B cell (primary cell): ENCODE results near the gene GGNBP2. TPM values are rescaled to one million over a fixed set of nuclear protein-coding genes. Genes with fewer than 3 reads are reported as not detected.

ENCODE experiments used
- ATAC-seq: fragments of 200-7000 bp; cut with Tn5 transposase; one replicate; pipeline ENCODE4 v1.10.0; 2021; ENCODE audit warnings: low read depth, mild to moderate bottlenecking, moderate number of reproducible peaks, moderate library complexity
- CTCF ChIA-PET: fragments of 350-600 bp; sonication (Branson Sonifier 250); formaldehyde crosslinking; loops from one replicate; lab custom pipeline; 2021; ENCODE audit warnings: antibody characterized with exemption, inconsistent platforms; lab: Charles Lee
- POLR2A ChIA-PET: fragments of 350-600 bp; sonication (Branson Sonifier 250); formaldehyde crosslinking; loops from one replicate; lab custom pipeline; 2021; ENCODE audit warnings: antibody characterized with exemption; lab: Charles Lee
- DNase-seq: peaks from one replicate; pipeline ENCODE4 v3.0.0; 2013
- H2AFZ ChIP-seq: 2 replicates; pipeline ENCODE4 v1.6.1; 2012; ENCODE audit warnings: mild to moderate bottlenecking, low read depth, low read length; ENCODE audit not compliant: insufficient read depth, poor library complexity, severe bottlenecking
- H3K27ac ChIP-seq, 2 donors: 1 replicate in 1 of 2; 2 replicates in 1 of 2; pipeline ENCODE4 v1.5.1; 2012 to 2013; ENCODE audit warnings: low read length in 2 of 2, mild to moderate bottlenecking in 2 of 2, moderate library complexity in 1 of 2
- H3K27me3 ChIP-seq, 4 experiments: fragments of 200-600 bp in 1 of 4; sonication (generic) in 1 of 4; replicated peaks in 1 of 4; 1 replicate in 2 of 4; 2 replicates in 2 of 4; pipeline versions ENCODE4 v1.6.1 to v1.7.0; 2013 to 2016; ENCODE audit warnings: low read length in 3 of 4, mild to moderate bottlenecking in 2 of 4, mixed read lengths in 1 of 4, moderate library complexity in 1 of 4; ENCODE audit not compliant: insufficient read depth in 4 of 4, control insufficient read depth in 3 of 4; ENCODE audit errors: control extremely low read depth in 1 of 4
- H3K36me3 ChIP-seq, 2 experiments: replicated peaks in 1 of 2; 1 replicate in 1 of 2; 2 replicates in 1 of 2; pipeline versions ENCODE4 v1.6.1 to v1.7.1; 2013; ENCODE audit warnings: low read length in 1 of 2; ENCODE audit not compliant: insufficient read depth in 2 of 2, control insufficient read depth in 1 of 2; ENCODE audit errors: control extremely low read depth in 1 of 2, extremely low read depth in 1 of 2
- H3K4me1 ChIP-seq, 2 donors: fragments of 200-600 bp in 1 of 2; sonication (generic) in 1 of 2; 1 replicate in 1 of 2; 2 replicates in 1 of 2; pipeline versions ENCODE4 v1.5.1 to v1.6.1; 2013 to 2017; ENCODE audit warnings: low read length in 2 of 2; ENCODE audit not compliant: control insufficient read depth in 2 of 2, insufficient read depth in 2 of 2
- H3K4me2 ChIP-seq: replicated peaks from 2 replicates; pipeline ENCODE3; 2012; ENCODE audit warnings: mild to moderate bottlenecking, low read depth, low read length; ENCODE audit not compliant: poor library complexity, severe bottlenecking
- H3K4me3 ChIP-seq, 5 experiments: fragments of 200-600 bp in 1 of 5; sonication (generic) in 1 of 5; 1 replicate in 3 of 5; 2 replicates in 2 of 5; pipeline versions ENCODE4 v1.5.1 to v1.7.0; 2011 to 2016; ENCODE audit warnings: low read length in 4 of 5, mild to moderate bottlenecking in 4 of 5, low read depth in 2 of 5, control low read depth in 1 of 5, moderate library complexity in 1 of 5; ENCODE audit not compliant: insufficient read depth in 1 of 5; ENCODE audit errors: control extremely low read depth in 1 of 5, extremely low read depth in 1 of 5
- H3K79me2 ChIP-seq: fragments of 200-600 bp; sonication (generic); one replicate; pipeline ENCODE4 v1.6.0; 2016; ENCODE audit warnings: low read length; ENCODE audit not compliant: control insufficient read depth, insufficient read depth
- H3K9ac ChIP-seq: fragments of 200-600 bp; sonication (generic); 2 replicates; pipeline ENCODE4 v1.6.1; 2017; ENCODE audit warnings: mild to moderate bottlenecking, low read length, moderate library complexity
- H3K9me3 ChIP-seq, 3 donors: one replicate each; pipeline versions ENCODE4 v1.6.1 to v1.7.1; 2013; ENCODE audit warnings: low read length in 2 of 3; ENCODE audit not compliant: control insufficient read depth in 2 of 3, insufficient read depth in 1 of 3; ENCODE audit errors: control extremely low read depth in 1 of 3
- H4K20me1 ChIP-seq: 2 replicates; pipeline ENCODE4 v1.6.0; 2012; ENCODE audit warnings: mild to moderate bottlenecking, low read length; ENCODE audit not compliant: insufficient read depth, control insufficient read depth, poor library complexity, severe bottlenecking
- H3K27ac Mint-ChIP-seq: one replicate; pipeline ENCODE4 v1.8.0; 2021; ENCODE audit warnings: mixed read lengths
- H3K27me3 Mint-ChIP-seq: one replicate; pipeline ENCODE4 v1.8.0; 2021; ENCODE audit warnings: mixed read lengths
- H3K4me1 Mint-ChIP-seq: one replicate; pipeline ENCODE4 v1.8.0; 2021; ENCODE audit warnings: mixed read lengths
- H3K4me3 Mint-ChIP-seq: one replicate; pipeline ENCODE4 v1.8.0; 2021; ENCODE audit warnings: mixed read lengths
- H3K9me3 Mint-ChIP-seq: one replicate; pipeline ENCODE4 v1.8.0; 2022; ENCODE audit warnings: mixed read lengths; ENCODE audit not compliant: insufficient read depth
- CTCF ChIP-seq: fragments of 200-600 bp; IDR thresholded peaks from one replicate; pipeline ENCODE4 v1.8.0; 2022; ENCODE audit warnings: antibody characterized with exemption, mild to moderate bottlenecking
- EZH2 ChIP-seq: IDR thresholded peaks from 2 replicates; pipeline ENCODE4 v1.6.1; 2012; ENCODE audit warnings: borderline replicate concordance, low read depth, mild to moderate bottlenecking, moderate library complexity, low read length; ENCODE audit not compliant: insufficient read depth, poor library complexity, severe bottlenecking
- WGBS: methylation state at CpG from one replicate; pipeline ENCODE4 v1.1.5; 2013; ENCODE audit warnings: missing lambda C conversion rate; ENCODE audit not compliant: insufficient coverage; 5-methylcytosine and 5-hydroxymethylcytosine counted together
- intact Hi-C: fragments of 100-400 bp; cut with micrococcal nuclease; formaldehyde crosslinking; loops from one replicate; pipeline ENCODE4 v1.10.0; 2022
- polyA plus RNA-seq: library from polyadenylated mRNA; depleted of rRNA; stranded (reverse); fragments of >200 nt; gene quantifications from 2 replicates; pipeline ENCODE4 v1.2.3, GENCODE V29; 2012
- total RNA-seq, 2 donors: library from RNA; stranded (reverse); fragments of 120-200 nt in 1 of 2; gene quantifications; 1 replicate in 1 of 2; 2 replicates in 1 of 2; pipeline versions ENCODE4 v1.2.3 to v1.2.4, GENCODE V29; 2013 to 2022

GGNBP2 gene
- total and polyA plus RNA-seq, 2 donors (not counting 1 experiment from before 2014, with no cell fraction given): 107 to 137 TPM

GRCh38 chr17:36583787-36584186 is 39.1 kb downstream of the GGNBP2 start:
- no peak overlapping the region for H3K27ac ChIP-seq
- no peak for TF ChIP-seq CTCF
- no peak for TF ChIP-seq EZH2
- no peak overlapping the region for H2AFZ ChIP-seq
- intact Hi-C loops: no loop called here
- no peak overlapping the region for H3K4me2 ChIP-seq
- no peaks in the 10 kb centered on the region for H3K9me3 Mint-ChIP-seq
- peaks cover 18 to 84% of the 10 kb centered on the region in 2 experiments for H3K36me3 ChIP-seq
- peaks cover 3% of the 10 kb centered on the region for H3K79me2 ChIP-seq
- H3K4me1 Mint-ChIP-seq: no peaks in the 10 kb centered on the region
- H3K9ac ChIP-seq: no peak overlapping the region
- POLR2A ChIA-PET: no interaction called here
- H4K20me1 ChIP-seq: peaks cover 22% of the 10 kb centered on the region
- CTCF ChIA-PET: interaction anchor here (0.7 to 4.5 kb wide), 2 partner anchors 18 to 22 kb away, joined by 3 to 15 read pairs; partner anchors contain the start of gene MRM1
- H3K9me3 ChIP-seq: no peaks in the 10 kb centered on the region
- WGBS: no CpG with 5 or more reads among the region's 1 CpG
- H3K27me3 Mint-ChIP-seq: no peaks in the 10 kb centered on the region
- no peak overlapping the region for H3K4me3 ChIP-seq
- no peaks in the 10 kb centered on the region for H3K4me1 ChIP-seq
- no peaks in the 10 kb centered on the region for H3K27me3 ChIP-seq
- DNase-seq (no peak), ATAC-seq (no peak)
- H3K27ac Mint-ChIP-seq: no peak overlapping the region
- no peak overlapping the region for H3K4me3 Mint-ChIP-seq

- Mint-ChIP-seq H3K4me1 (peaks cover 2% of the 10 kb centered on the region), H3K9me3 (no peaks in the 10 kb centered on the region), H3K4me3 (no peak overlapping the region), H3K27ac (no peak overlapping the region), H3K27me3 (no peaks in the 10 kb centered on the region)
- Histone ChIP-seq H3K9me3 (no peaks in the 10 kb centered on the region), H3K4me3 (no peak overlapping the region), H3K27me3 (no peaks in the 10 kb centered on the region), H2AFZ (no peak overlapping the region), H3K79me2 (no peaks in the 10 kb centered on the region), H4K20me1 (peaks cover 22% of the 10 kb centered on the region), H3K9ac (no peak overlapping the region), H3K36me3 (peaks cover 18 to 80% of the 10 kb centered on the region in 2 experiments), H3K27ac (no peak overlapping the region), H3K4me2 (no peak overlapping the region), H3K4me1 (peaks cover 0 to under 1% of the 10 kb centered on the region in 2 donors)
- WGBS: 100% methylated on average over 1 of the region's 2 CpGs
- CTCF ChIA-PET: no interaction called here
- intact Hi-C loops: no loop called here
- POLR2A ChIA-PET: no interaction called here
- TF ChIP-seq EZH2 (no peak), CTCF (no peak)
- ATAC-seq: no peak
- DNase-seq: no peak
Measured at GRCh38 chr17:36586138-36586537, 41.4 kb downstream of the GGNBP2 start.
